H1 (cell line): ENCODE data around the gene POLR3E. TPM values are rescaled to one million over a fixed set of nuclear protein-coding genes. Genes with fewer than 3 reads are reported as not detected.

ENCODE experiments used
- CTCF ChIA-PET: fragments of 300-600 bp; sonication (Branson Sonifier 250); formaldehyde crosslinking; loops from one replicate; lab custom pipeline; 2021; ENCODE audit not compliant: partially characterized antibody; lab: Charles Lee
- POLR2A ChIA-PET: fragments of 300-600 bp; sonication (Branson Sonifier 250); formaldehyde crosslinking; loops from one replicate; lab custom pipeline; 2021; ENCODE audit warnings: inconsistent platforms; ENCODE audit not compliant: partially characterized antibody; lab: Charles Lee
- DNase-seq, 2 experiments: peaks; one replicate each; pipeline versions ENCODE4 v3.0.0 to v3.0.0-alpha.2; 2010 to 2022; ENCODE audit warnings: low spot score in 2 of 2, low read depth in 1 of 2, mixed read lengths in 1 of 2
- FAIRE-seq: peaks from 2 replicates; lab custom pipeline; 2011; peaks lifted over from hg19 to GRCh38; lab: Jason Lieb, UNC
- H2AFZ ChIP-seq: 2 replicates; pipeline ENCODE4 v1.8.1; 2012; ENCODE audit warnings: low read length, inconsistent platforms
- H2AK5ac ChIP-seq: 2 replicates; pipeline ENCODE4 v1.6.1; 2013; ENCODE audit warnings: low read depth, low read length
- H2BK120ac ChIP-seq: replicated peaks from 2 replicates; pipeline ENCODE3; 2013; ENCODE audit warnings: low read depth, low read length, inconsistent platforms
- H2BK12ac ChIP-seq: 2 replicates; pipeline ENCODE4 v1.6.1; 2013; ENCODE audit warnings: low read depth, low read length
- H2BK15ac ChIP-seq: 2 replicates; pipeline ENCODE4 v1.6.1; 2013; ENCODE audit warnings: low read length
- H2BK20ac ChIP-seq: 2 replicates; pipeline ENCODE4 v1.6.1; 2013; ENCODE audit warnings: low read length
- H2BK5ac ChIP-seq: 2 replicates; pipeline ENCODE4 v1.6.1; 2013; ENCODE audit warnings: low read depth, low read length
- H3K14ac ChIP-seq: 2 replicates; pipeline ENCODE4 v1.6.1; 2013; ENCODE audit warnings: inconsistent platforms; ENCODE audit not compliant: insufficient read length
- H3K18ac ChIP-seq: 2 replicates; pipeline ENCODE4 v1.6.1; 2013; ENCODE audit warnings: low read length; ENCODE audit errors: extremely low read depth
- H3K23ac ChIP-seq: 2 replicates; pipeline ENCODE4 v1.6.1; 2013; ENCODE audit warnings: inconsistent platforms; ENCODE audit not compliant: insufficient read length
- H3K23me2 ChIP-seq: 2 replicates; pipeline ENCODE4 v1.6.1; 2013; ENCODE audit warnings: low read depth, low read length
- H3K27ac ChIP-seq: 2 replicates; pipeline ENCODE4 v1.6.1; 2011; ENCODE audit warnings: low read depth, low read length, inconsistent platforms
- H3K27me3 ChIP-seq, 4 experiments: replicated peaks in 1 of 4; 1 replicate in 1 of 4; 2 replicates in 3 of 4; pipeline versions ENCODE4 v1.6.1 to v1.8.1; 2011 to 2013; ENCODE audit warnings: low read length in 3 of 4, mild to moderate bottlenecking in 3 of 4, inconsistent platforms in 2 of 4, mixed read lengths in 2 of 4, moderate library complexity in 1 of 4; ENCODE audit not compliant: control insufficient read depth in 3 of 4, insufficient read depth in 3 of 4; ENCODE audit errors: extremely low read depth in 1 of 4
- H3K36me3 ChIP-seq, 4 experiments: 2 replicates each; pipeline versions ENCODE4 v1.6.1 to v1.8.1; 2011 to 2013; ENCODE audit warnings: mild to moderate bottlenecking in 4 of 4, low read length in 3 of 4, moderate library complexity in 2 of 4, control low read depth in 1 of 4, inconsistent platforms in 1 of 4; ENCODE audit not compliant: insufficient read depth in 4 of 4, control insufficient read depth in 2 of 4
- H3K4ac ChIP-seq: replicated peaks from 2 replicates; pipeline ENCODE3; 2013; ENCODE audit warnings: low read length, low read depth, mixed read lengths, inconsistent platforms; ENCODE audit not compliant: insufficient read length
- H3K4me1 ChIP-seq, 4 experiments: replicated peaks in 1 of 4; 1 replicate in 1 of 4; 2 replicates in 3 of 4; pipeline versions ENCODE4 v1.6.1 to v1.8.1; 2011 to 2013; ENCODE audit warnings: low read length in 3 of 4, inconsistent platforms in 2 of 4, mixed read lengths in 1 of 4; ENCODE audit not compliant: insufficient read depth in 4 of 4, control insufficient read depth in 3 of 4
- H3K4me2 ChIP-seq, 2 experiments: 2 replicates each; pipeline versions ENCODE4 v1.6.1 to v1.8.1; 2011 to 2013; ENCODE audit warnings: low read depth in 2 of 2, low read length in 2 of 2, control low read depth in 1 of 2, inconsistent platforms in 1 of 2, mild to moderate bottlenecking in 1 of 2; ENCODE audit not compliant: insufficient read depth in 1 of 2
- H3K4me3 ChIP-seq, 4 experiments: fragments of 200-600, 300-600 bp in 1 of 4; sonication (generic), shearing (Covaris generic), sonication (Bioruptor Twin) in 1 of 4; 2 replicates each; pipeline versions ENCODE4 v1.5.1 to v1.8.1; 2011 to 2016; ENCODE audit warnings: low read length in 4 of 4, low read depth in 3 of 4, control low read depth in 2 of 4, inconsistent platforms in 2 of 4, mild to moderate bottlenecking in 2 of 4, mixed read lengths in 1 of 4, moderate library complexity in 1 of 4; ENCODE audit not compliant: insufficient read depth in 2 of 4; ENCODE audit errors: extremely low read depth in 1 of 4
- H3K56ac ChIP-seq: replicated peaks from 2 replicates; pipeline ENCODE3; 2013; ENCODE audit warnings: low read depth, mild to moderate bottlenecking, mixed read lengths, low read length, inconsistent platforms; ENCODE audit not compliant: insufficient read length
- H3K79me1 ChIP-seq: 2 replicates; pipeline ENCODE4 v1.6.1; 2013; ENCODE audit warnings: low read depth, low read length, control low read depth
- H3K79me2 ChIP-seq, 2 experiments: 2 replicates each; pipeline versions ENCODE4 v1.6.1 to v1.8.1; 2012 to 2013; ENCODE audit warnings: low read length in 2 of 2, mild to moderate bottlenecking in 2 of 2, inconsistent platforms in 1 of 2; ENCODE audit not compliant: insufficient read depth in 2 of 2, control insufficient read depth in 1 of 2
- H3K9ac ChIP-seq, 4 experiments: replicated peaks in 1 of 4; 1 replicate in 1 of 4; 2 replicates in 3 of 4; pipeline versions ENCODE4 v1.6.1 to v1.8.1; 2011 to 2013; ENCODE audit warnings: low read depth in 3 of 4, low read length in 3 of 4, control low read depth in 2 of 4, mild to moderate bottlenecking in 2 of 4, moderate library complexity in 2 of 4, inconsistent platforms in 1 of 4; ENCODE audit errors: extremely low read depth in 1 of 4
- H3K9me3 ChIP-seq, 2 experiments: 2 replicates each; pipeline versions ENCODE4 v1.6.1 to v1.8.1; 2012 to 2013; ENCODE audit warnings: mild to moderate bottlenecking in 2 of 2, moderate library complexity in 2 of 2, control low read depth in 1 of 2, inconsistent platforms in 1 of 2, low read depth in 1 of 2, low read length in 1 of 2, mixed read lengths in 1 of 2; ENCODE audit not compliant: insufficient read depth in 2 of 2
- H4K20me1 ChIP-seq, 2 experiments: replicated peaks in 1 of 2; 2 replicates each; pipeline versions ENCODE3 to v1.8.1; 2011 to 2013; ENCODE audit warnings: inconsistent platforms in 2 of 2, low read length in 2 of 2, mild to moderate bottlenecking in 1 of 2; ENCODE audit not compliant: insufficient read depth in 2 of 2, control insufficient read depth in 1 of 2
- H4K5ac ChIP-seq: 2 replicates; pipeline ENCODE4 v1.6.1; 2013; ENCODE audit warnings: low read length, low read depth, mixed read lengths, inconsistent platforms; ENCODE audit not compliant: insufficient read length
- H4K8ac ChIP-seq: 2 replicates; pipeline ENCODE4 v1.8.0; 2013; ENCODE audit warnings: mild to moderate bottlenecking, moderate library complexity, low read length, inconsistent platforms; ENCODE audit not compliant: insufficient read depth; ENCODE audit errors: extremely low read depth
- H4K91ac ChIP-seq: replicated peaks from 2 replicates; pipeline ENCODE3; 2013; ENCODE audit warnings: low read length, mixed read lengths, inconsistent platforms; ENCODE audit not compliant: insufficient read length
- CHD2 ChIP-seq: IDR thresholded peaks from 2 replicates; pipeline ENCODE4 v1.6.1; 2012; ENCODE audit warnings: low read length, improper control_type of control experiment
- CREB1 ChIP-seq: IDR thresholded peaks from 2 replicates; pipeline ENCODE4 v1.6.1; 2012; ENCODE audit warnings: inconsistent platforms
- EZH2 ChIP-seq: fragments of 200-600 bp; sonication (generic); IDR thresholded peaks from 2 replicates; pipeline ENCODE4 v1.7.1; 2012; ENCODE audit warnings: low read depth, mild to moderate bottlenecking, moderate library complexity, low read length, inconsistent platforms; ENCODE audit not compliant: severe bottlenecking
- FOSL1 ChIP-seq: IDR thresholded peaks from 2 replicates; pipeline ENCODE4 v1.6.1; 2011; ENCODE audit warnings: mild to moderate bottlenecking, low read depth, low read length, moderate library complexity; ENCODE audit not compliant: insufficient read depth
- HDAC2 ChIP-seq, 2 experiments: fragments of 300-600 bp in 1 of 2; sonication (generic) in 1 of 2; IDR thresholded peaks; 2 replicates each; pipeline ENCODE4 v1.6.1; 2011 to 2012; ENCODE audit warnings: low read depth in 2 of 2, low read length in 2 of 2, mild to moderate bottlenecking in 2 of 2, moderate library complexity in 2 of 2, borderline replicate concordance in 1 of 2, inconsistent platforms in 1 of 2
- JUND ChIP-seq: IDR thresholded peaks from 2 replicates; pipeline ENCODE4 v1.6.1; 2011; ENCODE audit warnings: mild to moderate bottlenecking, improper control_type of control experiment, low read length
- KDM4A ChIP-seq: IDR thresholded peaks from one replicate; pipeline ENCODE4 v1.7.1; 2012; ENCODE audit warnings: low read depth, mild to moderate bottlenecking, moderate library complexity, low read length, inconsistent platforms; ENCODE audit not compliant: severe bottlenecking
- RAD21 ChIP-seq, 2 experiments: IDR thresholded peaks in 1 of 2; conservative IDR thresholded peaks in 1 of 2; 2 replicates each; pipeline ENCODE4 v1.6.1; 2011; ENCODE audit warnings: low read depth in 2 of 2, low read length in 2 of 2, improper control_type of control experiment in 1 of 2, inconsistent platforms in 1 of 2, mild to moderate bottlenecking in 1 of 2, moderate library complexity in 1 of 2
- RFX5 ChIP-seq: IDR thresholded peaks from 2 replicates; pipeline ENCODE4 v1.6.1; 2011; ENCODE audit warnings: low read depth, low read length, improper control_type of control experiment, borderline replicate concordance
- SAP30 ChIP-seq: fragments of 300-600 bp; sonication (generic); IDR thresholded peaks from 2 replicates; pipeline ENCODE4 v1.7.1; 2012; ENCODE audit warnings: low read length, moderate library complexity, mild to moderate bottlenecking, inconsistent platforms; ENCODE audit not compliant: insufficient read depth, insufficient replicate concordance
- SIRT6 ChIP-seq: IDR thresholded peaks from one replicate; pipeline ENCODE4 v1.7.1; 2012; ENCODE audit warnings: low read length, inconsistent platforms
- SP1 ChIP-seq: IDR thresholded peaks from 2 replicates; pipeline ENCODE4 v1.6.1; 2011; ENCODE audit warnings: low read depth, low read length
- TCF12 ChIP-seq: IDR thresholded peaks from 2 replicates; pipeline ENCODE4 v1.6.1; 2011; ENCODE audit warnings: low read depth, mild to moderate bottlenecking, low read length
- WGBS, 2 experiments: shearing (Covaris generic) in 1 of 2; methylation state at CpG; one replicate each; pipeline versions ENCODE4 v1.1.6 to v1.1.7; 2013 to 2015; ENCODE audit warnings: low lambda C conversion rate in 2 of 2, mixed read lengths in 2 of 2, inconsistent platforms in 1 of 2, low coverage in 1 of 2, missing lambda C conversion rate in 1 of 2; ENCODE audit not compliant: insufficient replicate concordance in 2 of 2, insufficient coverage in 1 of 2, insufficient read length in 1 of 2; ENCODE audit errors: extremely low coverage in 1 of 2, missing lambda C conversion rate in 1 of 2; 5-methylcytosine and 5-hydroxymethylcytosine counted together
- polyA plus RNA-seq, 7 experiments: library from polyadenylated mRNA; depleted of rRNA in 3 of 7; stranded (reverse) in 5 of 7; unstranded in 2 of 7; fragments of >200 nt in 5 of 7; fragments of 200-250 nt in 2 of 7; gene quantifications; 1 replicate in 5 of 7; 2 replicates in 1 of 7; 4 replicates in 1 of 7; pipeline versions ENCODE4 v1.2.1 to v1.2.3, GENCODE V29; 2011 to 2013; ENCODE audit warnings: missing spikeins in 2 of 7, mixed read lengths in 2 of 7
- total RNA-seq: library from RNA; stranded (reverse); fragmentation: NEBNext Ultra II Directional; extraction: Animal tissue kit (Norgen Biotek cat#: 25700); gene quantifications from 2 replicates; pipeline ENCODE4 v1.2.1, GENCODE V29; 2021

The POLR3E gene
- total and polyA plus RNA-seq, 2 of the 8 experiments (the other 6 are each of a cell fraction or from before 2014, with no cell fraction given): 96.5 to 125 TPM

DNA sequence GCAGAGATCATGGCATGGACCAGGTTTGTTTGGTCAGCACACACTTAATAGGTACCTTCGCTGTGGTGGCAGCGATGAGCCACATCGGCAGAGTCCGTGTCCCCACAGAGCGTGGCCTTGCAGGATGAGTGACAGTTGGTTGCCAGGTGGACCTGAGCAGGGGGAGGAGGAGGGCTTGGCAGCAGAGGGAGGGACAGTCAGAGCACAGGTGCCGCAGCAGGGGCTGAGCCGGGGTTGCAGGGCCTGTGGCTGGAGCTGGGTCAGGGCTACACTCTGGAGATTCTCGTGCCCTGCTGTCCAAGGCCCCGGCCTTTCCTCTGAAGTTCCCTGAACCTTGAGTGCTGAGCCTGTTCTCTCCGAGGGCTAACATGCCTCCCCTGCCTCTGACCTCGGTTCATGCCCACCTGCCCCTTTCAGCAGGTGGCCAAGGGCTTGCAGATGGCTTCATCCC is 24.8 kb downstream of the POLR3E start:
- no peak overlapping the region for H2BK20ac ChIP-seq
- H3K36me3 ChIP-seq: peaks cover 5 to 44% (median 30%) of the 10 kb centered on the region in 4 experiments; a peak in 7 of 8 replicates
- no peaks in the 10 kb centered on the region for H3K23me2 ChIP-seq
- H3K4me1 ChIP-seq: peaks cover 0 to 3% (median under 1%) of the 10 kb centered on the region in 4 experiments; a peak in 2 of 7 replicates
- H3K9me3 ChIP-seq: no peaks in the 10 kb centered on the region
- ChIA-PET CTCF (interaction anchor here (1.3 to 4.5 kb wide), 5 partner anchors 8 to 99 kb away, joined by 3 to 21 read pairs (median 4); no protein-coding TSS in a partner anchor), POLR2A (interaction anchor here (1.3 kb wide), 1 partner anchor 8 kb away, joined by 8 read pairs; no protein-coding TSS in a partner anchor)
- peaks cover 4% of the 10 kb centered on the region; the same call in 1 of the 2 replicates for H3K79me1 ChIP-seq
- no peak overlapping the region for H2AFZ ChIP-seq
- H2BK120ac ChIP-seq: no peak overlapping the region
- H3K4ac ChIP-seq: peak overlapping the region; percentile 53
- H4K8ac ChIP-seq: peak overlapping the region; percentile 92
- H3K18ac ChIP-seq: no peak overlapping the region
- H4K20me1 ChIP-seq: peaks cover 5 to 11% of the 10 kb centered on the region in 2 experiments
- H2AK5ac ChIP-seq: 0 out of 2 replicates have a peak overlapping the region, but pooled peaks have one; percentile 41
- no peak overlapping the region for H3K4me2 ChIP-seq
- H2BK15ac ChIP-seq: no peak overlapping the region
- peak overlapping the region; percentile 62 for H3K27ac ChIP-seq
- no peaks in the 10 kb centered on the region for H3K27me3 ChIP-seq
- no peak overlapping the region for H3K23ac ChIP-seq
- H2BK5ac ChIP-seq: peak overlapping the region; percentile 71
- H3K14ac ChIP-seq: no peak overlapping the region
- H2BK12ac ChIP-seq: peak overlapping the region; percentile 21; the same call in 1 of the 2 replicates
- H4K91ac ChIP-seq: no peak overlapping the region
- FAIRE-seq: no peak
- peak overlapping the region in 2 of 4 experiments; percentile 10 to 26; a peak in 2 of 7 replicates for H3K9ac ChIP-seq
- no peak for DNase-seq
- WGBS, 2 experiments: 95% methylated on average over 8 of the region's 11 CpGs; no CpG with 5 or more reads in 1 of the 2 experiments
- H3K56ac ChIP-seq: no peak overlapping the region
- H4K5ac ChIP-seq: no peak overlapping the region
- peaks cover 0 to 13% of the 10 kb centered on the region in 2 experiments; a peak in 1 of 4 replicates for H3K79me2 ChIP-seq
- H3K4me3 ChIP-seq: no peak overlapping the region
- TF ChIP-seq CREB1 (no peak), KDM4A (no peak), FOSL1 (no peak), RAD21 (IDR thresholded peaks at IDR 0.05 in 1 of 2, conservative IDR thresholded peaks at IDR 0.05 in 1 of 2; ENCODE audit: low read depth in 2 of 2, low read length in 2 of 2) (no peak), JUND (no peak), SP1 (no peak), EZH2 (no peak), HDAC2 (IDR thresholded peaks at IDR 0.05; ENCODE audit: borderline replicate concordance in 1 of 2, low read depth in 2 of 2, low read length in 2 of 2) (no peak), CHD2 (no peak), SIRT6 (no peak), RFX5 (no peak), TCF12 (no peak), SAP30 (no peak)
